Measurements from ENCODE around the gene CA5A. TPM values are rescaled to one million over a fixed set of nuclear protein-coding genes. Genes with fewer than 3 reads are reported as not detected.
"Not testable (repeated sequence)": the region's sequence is repeated elsewhere in the genome, so short reads cannot be mapped to it uniquely, and the experiment has no call there.

CA5A gene
- total RNA-seq, 4 donors from 2014 or later: not detected

GRCh38 chr16:87864331-87864989 lies 71.9 kb downstream of the CA5A start:
- no peak for DNase-seq (ENCODE audit: extremely low spot score)
- peaks cover 7 to 66% (median 52%) of the 10 kb centered on the region in 4 donors for H3K4me1 ChIP-seq
- no peak overlapping the region for H3K4me3 ChIP-seq
- intact Hi-C loops (cut with DNase I): no loop called here
- H3K9me3 ChIP-seq: no peaks in the 10 kb centered on the region
- H3K27me3 ChIP-seq: no peaks in the 10 kb centered on the region
- peak overlapping the region in 1 of 4 donors; percentile 62 for H3K27ac ChIP-seq (replicated peaks in 1 of 4)
- WGBS: 88% methylated on average over 14 of the region's 15 CpGs
- TF ChIP-seq EP300 (IDR thresholded peaks at IDR 0.05) (no peak), POLR2A (IDR thresholded peaks at IDR 0.05; ENCODE audit: low read depth) (no peak), POLR2AphosphoS5 (IDR thresholded peaks at IDR 0.05) (no peak)
- TF ChIP-seq, protein P1, sequence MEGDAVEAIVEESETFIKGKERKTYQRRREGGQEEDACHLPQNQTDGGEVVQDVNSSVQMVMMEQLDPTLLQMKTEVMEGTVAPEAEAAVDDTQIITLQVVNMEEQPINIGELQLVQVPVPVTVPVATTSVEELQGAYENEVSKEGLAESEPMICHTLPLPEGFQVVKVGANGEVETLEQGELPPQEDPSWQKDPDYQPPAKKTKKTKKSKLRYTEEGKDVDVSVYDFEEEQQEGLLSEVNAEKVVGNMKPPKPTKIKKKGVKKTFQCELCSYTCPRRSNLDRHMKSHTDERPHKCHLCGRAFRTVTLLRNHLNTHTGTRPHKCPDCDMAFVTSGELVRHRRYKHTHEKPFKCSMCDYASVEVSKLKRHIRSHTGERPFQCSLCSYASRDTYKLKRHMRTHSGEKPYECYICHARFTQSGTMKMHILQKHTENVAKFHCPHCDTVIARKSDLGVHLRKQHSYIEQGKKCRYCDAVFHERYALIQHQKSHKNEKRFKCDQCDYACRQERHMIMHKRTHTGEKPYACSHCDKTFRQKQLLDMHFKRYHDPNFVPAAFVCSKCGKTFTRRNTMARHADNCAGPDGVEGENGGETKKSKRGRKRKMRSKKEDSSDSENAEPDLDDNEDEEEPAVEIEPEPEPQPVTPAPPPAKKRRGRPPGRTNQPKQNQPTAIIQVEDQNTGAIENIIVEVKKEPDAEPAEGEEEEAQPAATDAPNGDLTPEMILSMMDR (IDR thresholded peaks at IDR 0.05): no peak
- H3K36me3 ChIP-seq: no peaks in the 10 kb centered on the region

DNA sequence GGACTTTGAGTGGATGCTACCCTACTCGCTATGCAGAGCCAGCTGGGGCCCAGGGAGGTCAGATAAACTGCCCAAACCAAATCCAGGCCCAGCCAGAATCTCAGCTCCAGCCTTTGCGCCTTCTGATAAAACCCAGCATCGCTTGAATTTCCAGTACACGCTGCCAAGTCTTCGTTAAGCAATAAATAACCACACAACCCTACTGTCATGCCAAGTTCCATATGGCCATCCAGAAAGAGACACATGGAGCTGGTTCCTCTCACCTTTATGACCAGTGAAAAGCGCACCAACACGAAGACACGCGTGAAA lies 73.0 kb downstream of the CA5A start:
- Histone ChIP-seq H3K4me1 (peaks cover 2 to 66% (median 52%) of the 10 kb centered on the region in 4 donors), H3K27ac (replicated peaks in 1 of 4) (peak overlapping the region in 3 of 4 donors; percentile 31 to 63 (median 47))
- 96% methylated on average over 9 of the region's 9 CpGs for WGBS

GRCh38 chr16:87862597-87863326 lies 73.6 kb downstream of the CA5A start:
- H3K4me3 ChIP-seq; H3K36me3 ChIP-seq; intact Hi-C loops (cut with DNase I); DNase-seq (ENCODE audit: extremely low spot score); H3K9me3 ChIP-seq; H3K27me3 ChIP-seq: not testable (repeated sequence)
- Histone ChIP-seq H3K4me1 (peaks cover 3 to 66% (median 54%) of the 10 kb centered on the region in 4 donors), H3K27ac (replicated peaks in 1 of 4) (peak overlapping the region in 3 of 4 donors; percentile 31 to 63 (median 47))
- WGBS: 100% methylated on average over 12 of the region's 26 CpGs

More for the DNA sequence above, 73.0 kb downstream of the CA5A start:
- H3K36me3 ChIP-seq; DNase-seq (ENCODE audit: extremely low spot score); H3K9me3 ChIP-seq; H3K27me3 ChIP-seq; intact Hi-C loops (cut with DNase I); H3K4me3 ChIP-seq: not testable (repeated sequence)

DNA sequence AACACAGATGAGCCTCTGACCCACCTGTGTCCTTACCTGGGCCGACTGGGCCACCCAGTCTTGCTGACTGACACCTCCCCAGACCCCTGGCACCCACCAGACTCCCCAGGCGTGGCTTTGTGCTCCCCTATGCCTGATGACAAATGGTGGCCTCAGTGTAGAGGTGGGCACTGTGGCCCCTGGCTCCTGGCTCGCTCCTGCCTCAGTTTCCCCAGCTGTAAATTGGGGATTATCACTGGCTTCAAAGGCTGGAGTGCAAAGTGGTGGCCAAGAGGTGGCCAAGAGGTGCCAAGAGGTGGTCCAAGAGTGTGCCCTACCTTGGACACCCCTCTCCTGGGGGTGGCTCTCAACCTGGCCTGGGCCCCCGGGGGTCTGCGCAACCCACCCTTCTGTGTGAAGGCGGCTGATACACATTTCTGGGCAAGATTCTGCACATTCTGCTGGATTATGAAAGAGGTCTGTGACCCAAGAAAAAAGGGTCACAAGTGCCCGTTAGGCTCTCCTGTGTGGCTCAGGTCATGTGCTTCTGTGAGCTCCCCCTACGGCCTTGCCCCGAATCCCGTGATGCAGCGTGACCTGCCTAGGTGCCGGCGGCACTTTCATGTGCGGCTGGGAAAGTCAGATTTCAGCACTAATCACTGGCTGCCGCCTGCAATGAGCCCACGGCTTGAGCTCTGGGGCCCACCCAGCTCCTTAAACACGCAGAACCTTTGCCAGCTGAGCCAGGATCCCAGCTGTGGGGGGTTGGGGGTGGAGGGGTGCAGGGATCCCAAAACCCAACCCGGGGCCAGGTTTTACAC lies 74.8 kb downstream of the CA5A start:
- H3K9me3 ChIP-seq; H3K27me3 ChIP-seq; DNase-seq (ENCODE audit: extremely low spot score); H3K36me3 ChIP-seq; H3K4me3 ChIP-seq; intact Hi-C loops (cut with DNase I): not testable (repeated sequence)
- Histone ChIP-seq H3K27ac (replicated peaks in 1 of 4) (peak overlapping the region; percentile 55 to 84 (median 82)), H3K4me1 (peaks cover 6 to 70% (median 60%) of the 10 kb centered on the region in 4 donors)
- WGBS: 94% methylated on average over 7 of the region's 18 CpGs

DNA sequence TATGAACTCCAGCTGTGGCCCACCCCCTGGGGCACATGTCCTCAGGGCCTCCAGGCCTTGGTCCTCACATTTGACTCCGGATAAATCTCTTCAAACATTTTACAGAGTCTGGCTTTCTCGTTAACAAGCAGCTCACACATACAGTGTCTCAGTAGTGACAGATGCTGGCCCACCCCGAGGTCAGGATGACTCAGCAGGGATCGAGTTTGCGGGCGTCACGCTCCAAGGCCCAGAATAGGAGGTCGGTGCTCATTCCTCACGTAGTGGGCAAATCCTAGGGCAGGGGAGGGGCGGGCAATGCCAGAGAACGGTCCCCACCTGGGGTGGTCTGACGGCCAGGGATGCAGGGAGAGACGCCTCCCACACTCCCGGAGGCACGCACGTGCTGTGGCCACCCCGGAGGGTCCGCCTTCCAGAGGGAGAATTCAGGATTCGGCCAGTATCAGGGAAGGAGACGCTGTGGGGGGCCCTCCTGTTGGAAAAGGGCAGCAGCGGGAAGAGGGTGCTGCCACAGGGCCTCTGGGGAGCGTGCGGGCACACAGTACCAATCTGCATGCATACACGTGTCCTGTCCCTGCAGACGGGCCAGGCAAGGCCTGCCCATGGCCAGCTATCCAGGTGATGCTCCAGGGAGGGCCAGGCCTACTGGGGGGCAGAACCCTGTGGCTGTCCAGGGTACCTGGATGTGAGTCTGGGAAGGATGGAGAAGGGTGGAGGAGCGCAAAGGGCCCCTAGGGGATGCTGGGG lies 75.6 kb downstream of the CA5A start:
- H3K4me1 ChIP-seq: peaks cover 13 to 70% (median 64%) of the 10 kb centered on the region in 4 donors
- no peak for DNase-seq (ENCODE audit: extremely low spot score)

DNA sequence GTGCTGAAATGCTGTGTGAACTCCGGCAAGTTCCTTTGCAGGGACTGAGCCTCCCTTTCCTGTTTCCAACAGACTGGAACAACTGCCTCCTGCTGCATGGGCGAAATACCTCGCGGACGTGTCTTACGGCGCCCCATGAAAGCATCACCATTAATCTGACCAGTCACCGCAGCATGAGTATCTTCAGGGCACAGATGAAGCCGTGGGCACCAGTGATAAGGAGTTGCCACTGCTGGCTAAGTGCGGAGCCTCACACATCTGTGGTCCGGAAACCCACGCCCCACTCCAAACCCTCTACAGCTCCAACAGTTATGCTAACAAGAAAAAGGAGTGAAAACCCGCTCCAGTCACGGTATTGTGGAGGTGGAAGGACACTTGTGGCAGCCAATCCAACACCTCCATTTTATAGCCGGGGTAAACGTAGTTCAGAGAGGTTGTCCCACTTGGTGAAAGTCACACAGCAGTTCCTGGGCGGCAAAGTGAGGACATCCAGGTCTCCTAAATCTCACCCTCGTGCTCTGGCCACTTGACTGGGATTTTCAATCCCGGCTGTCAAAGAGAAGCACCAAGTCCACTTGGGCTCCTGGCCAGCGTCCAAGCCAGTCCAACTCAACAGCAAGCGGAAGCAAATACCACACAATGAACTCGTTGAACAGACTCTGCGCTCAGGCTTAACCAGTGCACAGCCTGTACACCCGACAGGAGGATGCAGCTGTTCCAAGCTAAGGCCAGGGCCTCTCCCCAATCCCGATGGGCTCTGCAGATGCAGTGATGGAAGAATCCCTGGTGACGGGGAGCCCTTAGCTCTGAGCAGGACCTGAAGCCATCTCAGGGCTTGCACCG lies 78.0 kb downstream of the CA5A start:
- H3K4me1 ChIP-seq: peaks cover 25 to 90% (median 80%) of the 10 kb centered on the region in 4 donors
- 81% methylated on average over 17 of the region's 27 CpGs for WGBS
- peak overlapping the region; percentile 78 to 84 (median 82) for H3K27ac ChIP-seq (replicated peaks in 1 of 4)

More for the DNA sequence above, 75.6 kb downstream of the CA5A start:
- TF ChIP-seq POLR2A (IDR thresholded peaks at IDR 0.05; ENCODE audit: low read depth) (no peak), POLR2AphosphoS5 (IDR thresholded peaks at IDR 0.05) (peak; percentile 39 to 46)
- H3K27ac ChIP-seq (replicated peaks in 1 of 4): peak overlapping the region; percentile 55 to 84 (median 82)
- no peaks in the 10 kb centered on the region for H3K36me3 ChIP-seq
- WGBS: 74% methylated on average over 23 of the region's 26 CpGs
- no peaks in the 10 kb centered on the region for H3K9me3 ChIP-seq
- no peaks in the 10 kb centered on the region for H3K27me3 ChIP-seq
- H3K4me3 ChIP-seq: peak overlapping the region in 3 of 4 donors; percentile 9 to 17 (median 12)
- intact Hi-C loops (cut with DNase I): no loop called here

More for the DNA sequence above, 78.0 kb downstream of the CA5A start:
- H3K9me3 ChIP-seq; DNase-seq (ENCODE audit: extremely low spot score); H3K4me3 ChIP-seq; intact Hi-C loops (cut with DNase I); H3K27me3 ChIP-seq; H3K36me3 ChIP-seq: not testable (repeated sequence)

All from esophagus muscularis mucosa (tissue), 4 donors.